ENCODE results near the gene ADAM15.

ADAM15 gene, protein sequence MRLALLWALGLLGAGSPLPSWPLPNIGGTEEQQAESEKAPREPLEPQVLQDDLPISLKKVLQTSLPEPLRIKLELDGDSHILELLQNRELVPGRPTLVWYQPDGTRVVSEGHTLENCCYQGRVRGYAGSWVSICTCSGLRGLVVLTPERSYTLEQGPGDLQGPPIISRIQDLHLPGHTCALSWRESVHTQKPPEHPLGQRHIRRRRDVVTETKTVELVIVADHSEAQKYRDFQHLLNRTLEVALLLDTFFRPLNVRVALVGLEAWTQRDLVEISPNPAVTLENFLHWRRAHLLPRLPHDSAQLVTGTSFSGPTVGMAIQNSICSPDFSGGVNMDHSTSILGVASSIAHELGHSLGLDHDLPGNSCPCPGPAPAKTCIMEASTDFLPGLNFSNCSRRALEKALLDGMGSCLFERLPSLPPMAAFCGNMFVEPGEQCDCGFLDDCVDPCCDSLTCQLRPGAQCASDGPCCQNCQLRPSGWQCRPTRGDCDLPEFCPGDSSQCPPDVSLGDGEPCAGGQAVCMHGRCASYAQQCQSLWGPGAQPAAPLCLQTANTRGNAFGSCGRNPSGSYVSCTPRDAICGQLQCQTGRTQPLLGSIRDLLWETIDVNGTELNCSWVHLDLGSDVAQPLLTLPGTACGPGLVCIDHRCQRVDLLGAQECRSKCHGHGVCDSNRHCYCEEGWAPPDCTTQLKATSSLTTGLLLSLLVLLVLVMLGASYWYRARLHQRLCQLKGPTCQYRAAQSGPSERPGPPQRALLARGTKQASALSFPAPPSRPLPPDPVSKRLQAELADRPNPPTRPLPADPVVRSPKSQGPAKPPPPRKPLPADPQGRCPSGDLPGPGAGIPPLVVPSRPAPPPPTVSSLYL

DNA sequence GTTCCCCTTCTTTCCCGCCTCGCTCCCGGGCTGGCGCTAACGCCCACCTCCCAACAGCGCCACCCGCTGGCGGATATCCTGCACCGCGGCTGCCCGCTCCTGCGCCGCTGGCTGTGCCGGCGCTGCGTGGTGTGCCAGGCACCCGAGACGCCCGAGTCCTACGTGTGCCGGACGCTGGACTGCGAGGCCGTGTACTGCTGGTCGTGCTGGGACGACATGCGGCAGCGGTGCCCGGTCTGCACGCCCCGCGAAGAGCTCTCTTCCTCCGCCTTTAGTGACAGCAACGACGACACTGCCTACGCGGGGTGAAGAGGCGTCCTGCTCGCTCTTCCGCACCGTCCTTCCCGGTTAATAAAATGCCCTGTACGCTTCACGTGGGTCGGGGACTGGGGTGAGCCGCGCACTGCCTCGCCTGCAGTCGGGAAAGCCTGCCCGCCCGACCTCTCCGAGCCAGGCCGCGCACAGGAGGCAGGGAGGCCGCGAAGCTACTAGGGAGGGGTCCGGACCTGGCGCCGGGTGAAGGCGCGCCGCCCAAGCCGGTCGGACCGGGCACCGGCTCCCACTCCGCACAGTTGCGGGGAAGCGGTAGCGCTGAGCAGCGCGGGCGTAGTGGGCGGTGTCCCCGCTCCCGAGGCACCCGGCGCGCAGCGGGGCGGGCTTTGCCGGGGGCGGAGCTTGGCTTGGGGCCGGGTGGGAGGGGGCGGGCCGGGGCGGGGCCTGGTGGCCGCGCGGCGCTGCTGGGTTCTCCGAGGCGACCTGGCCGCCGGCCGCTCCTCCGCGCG is at the start of gene ADAM15:
ADAM15 (plus strand) TSS at position 757 of the 782 bp plus-strand sequence. CDS start 71 bp downstream, outside the sequence.
- peak; percentile 35 for DNase-seq

DNA sequence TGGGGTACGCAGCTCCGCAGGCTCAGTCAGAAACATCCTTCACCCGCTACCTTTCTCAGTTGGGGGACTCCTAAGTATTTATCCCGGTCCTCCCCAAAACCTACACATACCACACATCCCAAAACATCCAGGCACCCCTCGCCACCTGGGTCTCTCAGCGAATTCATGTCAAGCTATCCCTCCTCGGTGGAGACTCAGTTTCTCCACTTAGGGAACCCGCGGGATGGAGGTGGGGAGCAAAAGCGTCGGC is 49.8 kb upstream of the ADAM15 start:
- no peak for DNase-seq

DNA sequence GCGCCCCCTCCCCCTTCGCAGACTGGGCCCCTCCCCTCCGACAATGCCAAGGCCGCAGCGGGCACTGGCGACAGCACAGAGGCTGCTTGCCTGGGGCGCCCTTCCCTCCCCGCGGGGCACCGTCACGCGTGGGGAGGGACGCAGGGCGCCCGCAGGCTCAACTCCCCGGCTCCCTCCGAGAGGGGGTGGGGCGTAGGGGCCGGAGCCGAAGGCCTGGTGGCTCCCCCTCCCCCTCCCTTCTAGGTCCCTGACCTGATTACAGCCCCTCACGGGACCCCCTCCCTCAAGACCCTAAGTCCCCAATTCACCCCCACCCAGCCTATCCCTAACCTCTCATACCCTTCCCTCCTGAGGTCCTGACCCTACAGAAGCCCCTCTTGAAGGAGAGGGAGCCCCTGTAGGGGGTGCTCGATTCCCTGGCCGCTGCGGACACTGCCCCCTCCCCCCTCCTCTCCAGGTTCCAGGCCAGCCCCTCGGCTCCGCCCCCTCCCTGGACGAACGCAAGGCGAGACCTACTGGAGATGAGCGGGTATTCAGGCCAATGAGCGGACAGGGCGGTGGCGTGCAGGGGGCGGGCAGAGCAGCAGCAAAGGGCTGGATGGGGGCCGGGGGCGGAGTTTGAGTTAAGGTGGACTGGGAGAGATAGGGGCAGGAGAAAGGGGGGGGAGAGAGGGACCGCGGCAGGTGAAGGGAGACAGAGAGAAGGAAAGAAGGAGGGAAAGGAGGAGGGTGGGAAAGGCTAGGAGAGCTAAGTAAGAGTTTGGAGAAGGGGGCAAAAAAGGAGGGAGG is 49.2 kb upstream of the ADAM15 start:
- DNase-seq: peak; percentile 95

DNA sequence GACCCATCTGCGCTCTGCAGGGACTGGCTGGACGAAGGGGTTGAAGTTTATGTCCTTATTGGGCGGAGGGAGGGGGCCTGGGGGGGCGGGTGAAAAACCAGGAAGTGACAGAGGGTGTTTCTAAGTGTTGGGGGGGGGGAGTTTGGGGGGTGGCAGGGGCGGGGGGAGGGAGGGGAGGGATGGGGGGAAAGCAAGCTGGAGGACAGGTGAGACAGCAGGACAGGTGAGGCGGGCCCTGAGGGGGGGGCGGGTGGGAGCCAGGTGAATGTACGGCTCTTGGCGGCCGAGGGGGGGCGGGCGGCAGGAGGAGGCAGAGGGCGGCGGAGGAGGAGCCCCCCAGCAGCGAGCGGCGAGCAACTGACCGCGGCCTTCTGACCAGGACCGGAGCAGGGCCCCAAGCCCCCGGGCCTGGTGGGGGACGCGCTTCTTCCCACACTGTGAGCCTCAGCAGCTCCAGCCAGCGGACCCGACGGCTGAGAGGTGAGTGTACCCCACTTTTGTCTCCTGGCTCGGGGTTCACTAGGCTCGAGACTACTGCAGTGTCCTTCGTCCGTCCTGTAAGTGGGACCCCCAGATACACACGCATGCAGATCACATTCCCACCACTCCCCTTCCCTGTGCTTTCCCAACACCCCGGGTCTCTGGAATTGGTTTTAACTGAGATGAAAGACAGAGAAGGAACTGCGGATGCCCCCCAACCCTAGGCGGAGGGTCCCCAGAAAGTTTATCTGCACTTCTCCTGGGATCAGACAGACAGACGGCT is 48.5 kb upstream of the ADAM15 start, which contains the start of gene ZBTB7B:
ZBTB7B (plus strand) TSS at position 339 of the 763 bp plus-strand sequence. CDS start 11,859 bp downstream, outside the sequence.
- no peak for DNase-seq

DNA sequence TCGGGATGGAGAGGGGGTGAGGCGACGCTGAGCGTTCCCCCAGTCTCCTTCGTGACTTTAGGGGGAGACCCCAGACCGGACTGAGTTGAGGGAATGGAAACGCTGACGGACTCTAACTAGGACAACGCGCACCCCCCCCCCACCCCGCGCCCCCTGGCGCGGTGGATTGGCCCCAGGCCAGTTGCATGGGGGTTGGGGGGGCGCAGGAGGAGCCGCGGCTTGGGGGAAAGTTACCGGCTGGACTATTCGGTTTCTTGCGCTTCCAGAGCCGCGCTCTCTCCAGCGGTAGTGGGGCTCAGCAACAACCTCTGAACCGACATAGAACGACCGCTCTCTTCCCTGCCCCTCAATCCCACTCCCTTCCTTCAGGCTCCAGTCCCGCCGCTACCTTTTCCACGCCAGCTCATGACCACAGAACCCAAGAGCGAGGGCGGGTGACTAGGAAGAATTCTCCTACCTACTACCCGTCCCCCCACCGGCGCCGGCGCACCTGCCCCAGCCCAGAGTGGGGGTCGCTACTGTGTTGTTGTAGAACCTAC is 47.8 kb upstream of the ADAM15 start:
- no peak for DNase-seq

DNA sequence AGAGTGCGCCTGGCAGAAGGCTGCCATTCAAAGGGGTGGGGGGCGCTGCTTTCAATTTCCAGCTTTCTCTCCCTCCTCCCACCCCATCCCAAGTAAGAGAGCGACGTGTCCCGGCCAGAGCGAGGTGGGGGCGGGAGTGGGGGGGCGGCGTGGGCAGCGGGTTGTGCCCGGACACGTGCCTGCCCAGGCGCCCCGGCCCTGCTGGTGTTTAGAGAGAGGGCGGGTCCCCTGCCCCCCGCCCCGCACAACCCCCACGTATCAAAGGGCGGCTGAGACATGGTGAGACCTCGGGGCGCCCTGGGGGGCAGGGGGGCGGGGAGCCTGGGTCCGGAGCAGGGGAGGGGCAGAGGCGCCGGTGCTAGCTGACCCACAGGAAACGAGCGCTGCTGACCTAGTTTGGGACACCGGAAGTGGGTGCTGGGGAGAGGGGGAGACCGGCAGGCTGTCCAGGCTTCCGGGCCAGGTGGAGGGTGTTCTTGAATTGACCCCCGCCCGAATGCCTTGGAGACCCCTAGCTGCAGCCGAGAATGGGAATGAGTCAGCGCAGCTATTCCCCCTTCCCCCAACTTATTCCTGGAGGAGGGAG is 47.3 kb upstream of the ADAM15 start:
- DNase-seq: no peak

DNA sequence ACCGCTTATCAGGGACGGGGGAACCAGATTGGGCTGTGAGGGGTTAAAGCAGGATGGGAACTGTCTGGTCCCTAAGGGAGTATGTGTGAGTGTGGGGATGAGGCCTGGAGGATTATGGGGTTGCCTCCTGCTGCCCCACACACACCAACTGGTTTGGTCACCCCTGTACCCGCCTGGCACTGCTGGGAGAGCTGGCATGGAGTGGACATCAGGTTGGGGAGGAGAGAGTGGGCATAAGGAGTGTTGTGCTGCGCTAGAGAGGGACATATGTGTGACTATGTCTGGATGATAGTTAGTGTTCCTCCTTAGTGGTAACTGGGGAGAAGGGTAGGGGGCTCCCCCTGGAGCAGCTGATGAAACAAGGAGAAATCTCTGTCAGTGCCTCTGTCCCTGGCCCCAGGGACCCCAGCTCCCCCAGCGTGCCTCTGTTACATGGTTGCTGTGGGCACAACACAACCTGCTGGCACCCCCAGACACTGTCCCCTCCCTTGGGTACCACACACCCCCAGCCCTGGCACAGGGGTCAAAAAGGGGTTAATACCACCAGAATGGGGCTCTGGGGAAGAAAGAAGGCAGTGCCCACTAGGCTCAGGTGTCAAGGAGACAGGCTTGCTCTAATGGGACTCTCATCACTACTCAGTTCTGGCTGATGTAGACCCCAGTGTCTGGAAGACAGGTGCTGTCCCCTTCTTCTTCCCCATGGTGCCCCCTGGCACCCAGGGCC is 46.6 kb upstream of the ADAM15 start:
- no peak for DNase-seq

DNA sequence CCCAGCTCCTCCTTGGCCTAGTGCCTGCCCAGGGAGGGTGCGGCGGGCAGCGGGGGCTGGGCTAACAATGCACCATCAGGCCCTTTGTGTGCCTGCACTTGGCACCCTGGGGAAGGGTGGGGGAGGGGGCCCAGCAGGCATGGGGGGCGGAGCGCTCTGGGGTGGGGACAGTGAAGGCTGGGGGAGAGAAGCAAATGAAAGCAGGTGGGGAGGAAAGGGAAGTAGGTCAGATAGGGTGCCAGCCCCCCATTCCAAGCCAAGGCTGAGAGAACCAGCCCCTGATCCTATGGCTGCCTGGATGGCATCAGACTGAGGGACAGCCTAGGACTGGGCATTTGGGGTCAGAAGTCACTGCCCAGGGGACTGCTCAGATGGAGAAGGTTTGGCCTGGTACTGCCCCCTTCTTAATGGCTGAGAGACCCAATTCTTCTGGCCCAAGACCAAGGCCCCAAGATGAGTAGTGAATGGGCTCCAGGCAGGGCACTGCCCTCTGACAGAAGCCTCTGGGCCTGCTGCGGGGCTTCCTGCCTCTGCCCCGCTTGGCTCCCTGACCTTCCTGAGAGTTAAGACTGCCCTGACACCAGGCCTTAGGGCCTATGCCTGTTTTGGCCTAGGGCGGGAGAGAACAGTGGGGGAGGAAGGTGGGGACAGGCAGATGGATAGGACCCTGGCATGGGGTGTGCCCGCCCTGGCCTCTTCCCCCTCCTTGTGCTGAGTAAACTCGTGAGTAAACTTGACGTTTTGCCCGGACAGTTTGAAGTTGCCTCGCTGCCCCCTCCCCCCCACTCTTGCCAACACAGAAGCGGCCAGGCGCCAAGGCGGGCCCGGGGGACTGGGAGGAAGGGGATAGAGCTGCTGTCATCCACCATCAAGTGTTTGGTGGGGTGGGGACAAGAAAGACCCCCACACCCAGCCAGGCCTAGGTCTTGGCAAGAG is 45.8 kb upstream of the ADAM15 start:
- DNase-seq: peak; percentile 26

DNA sequence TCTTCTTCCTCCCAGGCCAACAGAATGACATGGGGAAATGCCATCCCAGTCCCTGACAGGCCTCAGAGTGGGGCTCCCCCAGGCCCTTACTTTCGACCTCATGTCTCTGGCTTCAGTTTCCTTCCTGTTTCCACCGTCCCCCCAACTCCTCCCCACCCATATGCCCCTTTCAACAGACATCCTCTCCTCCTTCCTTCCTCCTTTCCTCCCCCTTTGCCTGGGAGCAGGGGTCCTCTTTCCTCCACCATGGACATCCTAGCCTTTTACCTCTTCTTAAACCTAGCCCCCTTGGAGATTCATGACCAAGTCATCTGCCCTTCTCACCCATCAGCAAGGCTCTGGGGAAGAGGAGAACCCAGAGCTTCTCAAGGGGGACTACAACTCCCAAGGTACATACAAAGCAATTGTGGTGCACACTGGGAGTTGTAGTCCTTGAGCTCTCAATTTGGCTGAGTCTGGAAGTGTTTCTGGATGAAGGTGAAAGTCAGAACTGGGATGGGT is 44.5 kb upstream of the ADAM15 start:
- DNase-seq: peak; percentile 18

DNA sequence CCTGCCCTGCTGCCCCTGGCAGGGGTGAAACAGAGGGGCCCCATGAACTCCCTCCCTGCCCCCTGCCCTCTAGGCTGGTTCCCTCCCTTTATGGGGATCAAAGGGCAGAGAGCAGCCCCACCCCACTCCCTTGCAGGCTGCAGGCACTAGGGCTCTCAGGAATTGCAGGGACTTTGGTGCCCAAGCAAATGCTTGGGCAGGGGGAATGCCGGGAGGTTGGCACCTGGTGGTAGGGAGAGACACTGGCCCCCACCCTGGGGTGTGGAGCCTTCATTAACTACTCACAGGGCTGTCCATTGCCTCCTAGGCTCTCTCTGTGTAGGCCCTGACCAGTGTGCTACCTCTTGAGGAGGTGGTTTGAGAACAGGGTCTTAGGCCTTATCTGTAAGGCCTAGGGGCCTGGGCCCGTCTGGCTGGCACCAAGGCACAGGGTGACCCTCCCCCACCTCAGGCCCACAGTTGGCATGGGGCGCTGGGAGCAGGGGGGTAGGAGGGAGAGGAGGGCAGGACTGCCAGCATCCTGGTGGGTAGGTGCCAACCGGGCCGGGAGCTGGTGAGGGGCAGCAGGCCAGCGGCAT is 43.8 kb upstream of the ADAM15 start:
- DNase-seq: no peak

DNA sequence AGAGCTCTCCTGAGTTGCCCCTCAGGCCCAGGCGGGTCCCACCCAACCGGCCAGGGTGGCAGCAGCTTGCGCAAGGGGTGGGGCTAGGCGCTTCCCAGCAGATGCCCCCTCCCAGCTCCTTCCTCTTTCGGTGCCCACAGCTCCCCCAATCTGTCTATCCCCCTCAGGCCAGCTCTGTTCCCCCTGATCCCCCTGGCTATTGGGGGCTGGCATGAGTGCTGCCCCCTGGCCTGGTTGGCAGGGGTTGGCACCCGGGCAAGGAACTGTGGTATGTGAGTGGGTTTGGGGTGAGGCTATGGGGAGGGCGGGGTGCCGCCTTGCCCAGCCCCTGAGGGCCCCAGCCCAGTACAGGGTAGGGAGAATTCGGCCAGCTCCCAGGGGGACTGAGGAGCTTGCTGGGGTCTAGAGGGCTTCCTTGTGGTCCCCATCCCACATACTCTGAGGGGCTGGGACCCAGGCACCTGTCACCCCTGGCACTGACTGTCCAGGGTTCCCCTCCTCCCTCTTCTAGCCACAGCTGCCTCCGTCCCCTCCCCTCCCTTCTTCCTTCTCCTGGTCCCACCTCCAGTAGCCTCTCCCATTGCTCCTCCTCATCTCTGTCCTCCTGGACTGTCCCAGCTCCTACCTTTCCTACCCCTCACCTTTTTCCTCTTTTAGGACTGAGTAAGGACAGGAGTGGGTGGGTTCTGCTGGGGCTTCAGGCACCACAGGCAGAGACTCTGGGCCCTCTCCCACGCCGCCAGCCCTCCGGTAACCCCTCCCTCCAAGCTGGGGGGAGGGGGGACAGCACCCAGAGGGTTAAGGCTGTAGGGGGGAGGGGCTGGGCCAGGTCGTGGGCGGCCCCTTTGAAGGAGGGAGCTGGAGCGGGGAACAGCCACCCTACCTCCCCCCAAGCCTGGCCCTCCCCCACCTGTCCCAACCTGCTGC is 42.8 kb upstream of the ADAM15 start:
- DNase-seq: no peak

DNA sequence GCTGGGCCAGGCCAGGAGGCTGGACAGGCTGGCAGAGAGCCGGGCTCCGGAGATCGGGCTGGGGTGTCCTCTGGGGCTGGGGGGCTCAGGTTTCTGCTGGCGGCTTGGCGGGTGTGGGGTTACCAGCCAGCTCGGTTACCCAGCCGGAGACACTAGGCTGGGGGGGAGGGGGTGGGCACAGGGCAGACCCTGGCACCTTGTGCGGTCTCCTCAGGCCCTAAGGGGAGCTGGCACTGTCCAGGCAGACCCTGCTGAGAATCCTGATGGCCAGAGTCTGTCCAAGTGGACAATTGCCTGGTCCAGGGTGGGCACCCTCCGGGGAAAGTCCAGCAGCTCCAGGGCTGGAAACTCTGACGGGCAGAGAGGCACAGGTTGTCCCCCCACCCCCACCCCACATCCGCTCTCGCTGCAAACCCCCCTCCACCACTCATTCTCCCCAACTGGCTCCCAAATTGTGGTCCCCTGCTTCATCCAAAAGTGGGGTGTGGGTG is 41.9 kb upstream of the ADAM15 start:
- DNase-seq: no peak

DNA sequence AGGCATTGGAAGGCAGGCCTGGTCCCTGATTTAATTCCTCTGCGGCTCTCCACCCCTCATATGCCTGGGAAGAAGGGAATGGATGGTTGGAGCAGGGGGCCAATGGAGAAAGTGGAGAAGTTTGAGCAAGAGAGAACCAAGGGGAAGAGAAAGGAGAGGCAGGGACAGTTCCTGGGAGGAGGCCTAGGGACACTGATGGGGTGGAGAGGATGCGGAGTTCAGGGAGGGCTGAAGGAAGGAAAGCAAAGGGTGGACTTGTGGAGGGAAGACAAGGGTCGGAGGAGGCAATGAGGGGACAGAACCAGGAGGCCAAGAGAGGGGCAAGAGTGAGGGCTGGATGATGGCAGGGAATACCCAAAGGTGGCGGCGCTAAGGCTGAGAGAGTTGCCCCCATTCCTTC is 41.4 kb upstream of the ADAM15 start:
- no peak for DNase-seq

DNA sequence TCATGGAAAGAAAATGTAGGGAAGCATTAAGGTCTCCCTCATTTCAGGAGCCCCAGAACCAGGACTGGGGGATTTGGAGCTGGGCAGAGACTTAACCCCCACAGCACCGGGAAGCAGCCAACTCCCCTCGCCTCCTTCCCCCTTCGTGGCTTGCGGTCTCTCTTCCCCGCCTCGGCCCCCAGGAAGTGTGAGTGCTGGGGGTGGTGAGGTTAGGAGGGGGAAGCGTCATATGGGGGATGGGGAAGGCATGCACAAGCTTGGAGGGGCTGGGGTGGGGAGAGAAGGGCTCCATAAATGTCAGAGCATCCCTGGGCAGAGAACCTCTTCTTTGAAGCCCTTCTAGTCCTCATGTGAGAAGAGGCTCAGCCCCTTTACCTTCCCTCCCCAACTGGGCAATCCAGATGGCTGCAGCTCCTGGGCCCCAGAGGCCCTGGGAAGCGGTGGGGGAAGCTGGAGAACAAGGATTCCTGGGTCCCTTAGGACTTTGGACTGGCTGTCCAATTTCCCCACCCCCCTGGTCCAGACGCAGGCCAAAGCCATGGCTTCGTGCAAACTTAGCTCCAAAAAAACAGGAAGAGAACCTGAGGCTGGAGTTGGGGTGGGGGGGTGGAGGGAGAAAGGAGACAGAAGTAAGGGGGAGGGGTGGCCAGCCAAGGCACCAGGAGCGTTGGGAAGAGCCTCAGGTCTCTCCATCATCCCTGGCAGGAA is 40.8 kb upstream of the ADAM15 start:
- DNase-seq: no peak

DNA sequence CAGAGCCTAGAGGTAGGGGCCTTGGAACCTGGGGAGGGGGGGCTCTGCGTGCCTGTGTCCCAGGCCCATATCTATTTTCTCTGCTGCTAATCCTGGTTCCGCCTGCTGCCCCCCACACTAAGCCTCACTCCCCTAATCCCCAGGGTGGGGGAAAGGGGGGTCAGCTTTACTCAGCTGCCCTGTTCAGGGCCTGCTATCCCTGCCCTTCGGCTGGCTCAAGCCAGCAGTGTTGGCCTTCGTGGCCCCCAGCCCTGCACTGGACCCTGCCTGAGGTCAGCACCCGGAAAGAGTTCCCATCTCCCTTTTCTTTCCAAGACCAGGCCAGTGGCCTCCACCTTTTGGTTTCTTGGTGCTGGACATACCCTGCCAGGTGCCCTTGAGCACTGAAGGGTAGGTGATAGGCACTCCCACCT is 40.1 kb upstream of the ADAM15 start:
- no peak for DNase-seq

DNA sequence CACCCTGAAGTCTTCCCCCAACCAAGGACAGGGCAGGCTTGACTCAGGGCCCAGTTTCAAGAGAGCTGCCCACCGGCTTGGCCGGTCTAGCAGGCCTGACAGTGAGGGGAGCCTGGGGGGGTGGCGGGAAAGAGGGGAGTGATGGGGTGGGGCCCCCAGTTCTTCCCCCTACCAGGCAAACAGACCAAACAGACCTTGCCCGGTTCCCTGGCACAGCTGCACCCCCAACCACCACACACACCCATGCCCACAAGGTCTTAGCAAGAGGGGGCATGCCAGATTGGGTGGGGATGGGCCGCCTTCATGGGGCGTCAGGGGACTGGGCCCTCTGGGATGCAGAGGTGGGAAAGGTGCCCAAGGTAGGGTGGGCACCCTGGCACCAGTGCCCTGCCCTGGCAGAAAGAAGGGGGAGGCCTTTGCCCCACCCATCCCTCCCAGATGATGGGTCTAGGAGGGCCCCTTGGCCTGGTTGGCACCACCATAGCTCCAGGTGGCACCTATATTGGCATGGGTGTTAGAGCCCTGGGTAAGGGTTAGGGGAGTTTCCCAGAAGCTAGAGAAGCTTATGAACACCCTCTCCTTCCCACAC is 39.6 kb upstream of the ADAM15 start:
- DNase-seq: no peak

Data from DMS 273 treated with DMSO at 0.1 percent for 48 hours (cell line).